HG03521 (cell line): Measurements from ENCODE around the gene USP48.
"Not testable (repeated sequence)": the region's sequence is repeated elsewhere in the genome, so short reads cannot be mapped to it uniquely, and the experiment has no call there.

ENCODE experiments used
- ATAC-seq: cut with Tn5 transposase; IDR thresholded peaks from one replicate; pipeline ENCODE4 v1.9.1; 2021; ENCODE audit warnings: mild to moderate bottlenecking, moderate library complexity; ENCODE audit not compliant: unreplicated experiment

Gene USP48

DNA sequence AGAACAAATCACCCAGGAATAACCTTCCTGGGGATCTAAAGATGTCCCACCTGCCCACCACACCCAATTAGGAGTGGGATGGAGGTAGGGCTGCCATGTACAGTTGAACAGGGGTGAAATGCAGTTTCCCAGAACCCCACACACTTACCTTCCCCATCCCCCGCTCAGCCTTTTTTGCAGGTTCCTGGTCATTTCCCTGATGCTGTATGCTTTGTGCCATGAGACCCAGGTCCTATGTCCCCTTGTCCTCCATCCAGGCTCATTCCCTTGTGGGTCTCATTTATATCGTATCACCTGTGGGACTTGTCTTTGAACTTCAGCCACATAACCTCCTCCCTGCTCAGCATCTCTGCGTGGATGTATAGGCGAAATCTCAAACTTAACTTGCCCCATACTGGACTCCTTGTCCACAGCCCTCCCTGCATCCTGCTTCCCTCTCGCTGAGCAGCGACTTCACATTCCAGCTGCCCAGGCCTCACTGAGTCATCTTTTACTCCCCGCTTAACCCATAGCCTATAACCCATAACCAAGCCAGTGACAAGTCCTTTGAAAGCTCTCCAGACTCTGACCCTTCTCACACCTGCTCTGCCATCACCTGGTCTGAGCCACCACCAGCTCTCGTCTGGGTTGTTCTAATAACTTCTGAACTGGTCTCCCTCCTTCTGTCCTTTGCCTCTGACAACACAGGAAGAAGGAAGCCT is 33.8 kb upstream of the USP48 start:
- ATAC-seq: no peak

DNA sequence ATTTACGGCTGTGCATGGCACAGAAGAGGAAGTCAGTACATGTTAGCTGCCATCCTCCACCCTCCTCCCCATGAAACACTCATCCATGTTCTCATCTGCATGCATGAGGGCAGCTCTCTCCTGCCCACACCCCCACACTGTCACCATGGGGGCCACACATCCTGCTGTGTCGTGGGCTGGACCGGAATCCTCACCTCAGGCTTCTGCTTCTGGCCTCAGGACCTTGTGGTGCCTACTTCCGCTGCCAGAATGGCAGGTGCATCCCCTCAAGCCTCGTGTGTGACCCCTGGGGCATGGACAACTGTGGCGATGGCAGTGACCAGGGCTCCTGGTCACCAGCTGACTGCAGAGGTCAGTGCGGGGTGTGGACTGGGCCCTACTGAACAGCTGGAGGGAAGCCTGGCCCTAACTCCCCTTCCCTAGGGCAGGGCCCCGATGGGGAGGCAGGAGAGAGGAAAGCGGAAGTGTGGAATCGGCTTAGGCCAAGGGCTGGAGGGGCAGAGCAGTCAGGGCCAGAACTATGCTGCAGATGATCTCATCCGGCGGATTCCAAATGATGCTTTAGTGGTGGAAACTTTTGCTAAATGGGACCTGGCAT is 32.9 kb upstream of the USP48 start:
- no peak for ATAC-seq

DNA sequence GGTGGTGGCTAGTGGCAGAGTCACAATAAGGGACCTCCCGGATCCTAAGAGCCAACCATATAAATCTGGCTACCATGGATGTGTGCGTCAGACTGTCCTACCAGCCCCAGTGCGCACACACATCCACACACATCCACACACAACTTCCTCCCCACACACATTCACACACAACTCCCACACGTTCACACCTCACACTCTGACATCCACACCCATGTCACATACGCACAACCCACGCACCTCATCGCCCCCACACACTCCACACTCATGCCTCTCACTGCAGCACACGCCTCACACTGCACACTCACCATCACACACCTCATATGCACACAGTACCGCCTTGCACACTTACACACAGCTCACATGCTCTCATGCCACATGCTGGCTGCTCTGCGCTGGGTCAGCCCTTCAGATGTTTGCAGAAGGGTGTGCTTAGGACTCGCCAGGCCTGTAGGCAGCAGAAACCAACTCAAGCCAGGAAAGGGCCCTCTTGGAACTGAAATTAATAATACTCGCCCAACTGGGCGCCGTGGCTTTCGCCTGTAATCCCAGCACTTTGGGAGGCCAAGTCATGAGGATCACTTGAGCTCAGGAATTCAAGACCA is 32.1 kb upstream of the USP48 start:
- ATAC-seq: no peak

DNA sequence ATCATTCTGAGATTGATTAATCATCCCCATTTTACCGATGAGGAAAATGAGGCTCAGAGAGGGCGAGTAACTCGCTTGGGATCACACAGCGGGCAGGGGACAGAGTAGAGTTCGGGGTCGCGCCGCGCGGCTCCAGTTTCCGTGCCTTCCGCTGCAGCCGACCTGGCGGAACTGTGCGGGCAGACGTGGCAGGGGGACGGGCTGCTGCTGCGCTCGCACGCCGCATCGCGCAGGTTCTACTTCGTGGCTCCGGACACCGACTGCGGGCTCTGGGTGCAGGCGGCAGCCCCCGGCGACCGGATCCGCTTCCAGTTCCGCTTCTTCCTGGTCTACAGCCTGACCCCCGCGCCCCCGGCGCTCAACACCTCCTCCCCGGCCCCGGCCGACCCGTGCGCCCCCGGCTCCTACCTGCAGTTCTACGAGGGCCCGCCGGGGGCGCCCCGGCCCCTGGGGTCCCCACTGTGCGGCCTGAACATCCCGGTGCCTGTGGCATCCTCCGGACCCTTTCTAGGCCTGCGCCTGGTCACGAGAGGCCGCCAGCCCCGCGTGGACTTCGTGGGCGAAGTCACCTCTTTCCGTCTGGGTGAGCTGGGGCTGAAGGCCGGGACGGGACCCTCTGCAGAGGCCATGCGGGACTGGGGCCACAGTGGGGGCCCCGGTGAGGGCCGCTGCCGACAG is 31.4 kb upstream of the USP48 start:
- ATAC-seq: no peak

DNA sequence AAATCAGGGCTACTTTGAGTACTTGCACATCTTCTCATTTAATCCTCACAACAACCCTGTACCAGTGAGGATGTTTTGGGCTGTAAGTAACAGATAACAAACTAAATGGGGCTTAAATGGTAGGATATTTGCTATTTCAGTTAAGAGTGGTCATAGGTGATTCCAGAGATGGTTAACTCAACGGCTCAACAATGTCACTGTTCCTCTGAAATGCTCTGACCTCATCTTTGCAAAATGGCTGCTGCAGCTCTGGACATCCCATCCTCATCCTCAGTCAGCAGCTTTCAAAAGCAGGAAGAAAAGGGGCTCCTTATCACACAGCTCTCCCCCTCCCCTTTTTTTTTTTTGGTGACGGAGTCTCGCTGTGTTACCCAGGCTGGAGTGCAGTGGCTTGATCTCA is 30.6 kb upstream of the USP48 start:
- ATAC-seq: no peak

DNA sequence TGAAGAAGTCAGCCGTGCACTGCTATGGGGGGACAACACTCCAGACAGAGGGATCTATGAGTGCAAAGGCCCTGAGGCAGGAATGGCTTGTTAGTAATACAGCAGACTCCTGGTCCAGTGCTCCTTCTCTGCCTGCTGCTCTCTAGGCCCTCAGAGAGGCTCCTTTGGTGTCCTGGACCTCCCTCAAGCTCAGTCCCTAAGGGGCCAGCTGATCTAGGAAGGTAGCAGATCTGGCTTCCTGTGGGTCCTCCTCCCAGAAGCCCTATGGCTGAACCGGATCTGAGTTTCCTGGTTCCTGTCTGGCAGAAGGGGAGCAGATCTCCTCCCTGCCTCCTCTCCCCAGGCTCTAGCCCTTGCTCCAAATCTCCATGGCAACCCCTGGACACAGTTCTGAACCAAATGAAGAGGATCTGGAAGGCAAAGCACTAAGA is 28.9 kb upstream of the USP48 start, which contains the start of gene LDLRAD2:
Gene LDLRAD2, plus strand, starts transcription at position 391 of the 431 bp plus-strand sequence. CDS start 187 bp downstream, outside the sequence.
- ATAC-seq: no peak

DNA sequence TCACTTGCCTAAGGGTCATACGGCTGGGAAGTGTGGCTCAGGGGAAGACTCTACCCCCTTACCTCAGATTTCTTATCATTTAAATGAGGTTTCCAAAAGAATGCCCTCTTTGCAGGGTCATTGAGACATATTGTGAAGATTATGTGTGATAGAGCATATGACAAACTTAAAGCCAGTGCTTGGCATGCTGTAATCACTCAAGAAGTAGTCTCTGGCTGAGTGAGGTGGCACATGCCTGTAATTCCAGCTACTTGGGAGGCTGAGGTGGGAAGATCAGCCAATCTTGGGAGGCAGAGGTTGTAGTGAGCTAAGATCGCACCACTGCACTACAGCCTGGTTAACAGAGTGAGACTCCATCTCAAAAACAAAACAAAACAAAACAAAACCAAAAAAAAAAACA is 21.6 kb upstream of the USP48 start:
- no peak for ATAC-seq

DNA sequence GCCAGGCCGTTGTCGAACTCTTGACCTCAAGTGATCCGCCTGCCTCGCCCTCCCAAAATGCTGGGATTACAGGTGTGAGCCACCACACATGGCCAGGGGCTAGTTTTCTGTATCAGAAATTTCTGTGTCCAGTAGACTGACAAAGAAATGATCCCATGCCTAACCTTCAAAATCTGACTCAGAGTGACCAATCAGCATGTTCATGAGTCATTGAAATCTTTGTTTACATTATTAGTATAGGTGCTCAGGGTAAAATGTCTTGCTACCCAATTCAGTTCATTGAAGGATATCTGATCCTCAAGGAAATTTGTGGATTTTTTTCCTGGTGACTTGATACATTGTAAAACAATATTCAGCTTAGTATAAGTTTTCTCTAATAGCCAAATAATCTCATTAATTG is 18.2 kb upstream of the USP48 start:
- ATAC-seq: no peak

DNA sequence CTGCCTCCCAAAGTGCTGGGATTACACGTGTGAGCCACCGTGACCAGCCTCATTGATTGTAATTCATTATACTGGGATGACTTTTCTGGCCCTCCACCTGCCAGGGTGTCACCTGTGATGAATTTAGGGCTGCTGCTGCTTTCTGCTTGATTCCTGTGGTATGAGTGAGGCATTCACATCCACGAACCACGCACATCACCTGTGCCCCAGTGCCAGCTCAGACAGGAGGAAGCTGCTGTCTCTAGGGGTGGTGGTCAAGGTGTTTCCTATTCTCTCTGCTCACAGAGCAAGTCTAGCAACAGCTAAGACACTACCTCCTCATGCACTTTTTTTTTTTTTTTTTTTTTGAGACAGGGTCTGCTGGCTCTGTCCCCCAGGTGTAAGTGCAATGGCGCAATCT is 16.8 kb upstream of the USP48 start:
- no peak for ATAC-seq

DNA sequence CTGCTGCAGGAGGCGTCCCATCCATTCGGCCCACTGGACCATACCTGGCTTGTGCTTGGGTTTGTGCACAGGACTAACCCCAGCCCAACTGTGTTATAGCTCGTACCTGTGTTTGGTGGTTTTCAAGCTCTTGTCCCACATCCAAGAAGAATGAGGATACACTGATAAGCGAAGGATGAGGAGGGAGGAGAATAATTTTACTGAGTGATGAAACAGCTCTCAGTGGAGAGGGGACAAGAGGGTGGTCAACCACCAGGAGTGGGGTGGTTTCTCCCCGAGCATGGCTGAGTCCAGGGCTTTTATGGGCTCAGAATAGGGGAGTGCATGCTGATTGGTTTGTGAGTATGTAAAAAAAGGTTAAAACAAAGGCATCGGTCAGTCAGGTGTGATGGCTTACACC is 12.1 kb upstream of the USP48 start:
- ATAC-seq: no peak

DNA sequence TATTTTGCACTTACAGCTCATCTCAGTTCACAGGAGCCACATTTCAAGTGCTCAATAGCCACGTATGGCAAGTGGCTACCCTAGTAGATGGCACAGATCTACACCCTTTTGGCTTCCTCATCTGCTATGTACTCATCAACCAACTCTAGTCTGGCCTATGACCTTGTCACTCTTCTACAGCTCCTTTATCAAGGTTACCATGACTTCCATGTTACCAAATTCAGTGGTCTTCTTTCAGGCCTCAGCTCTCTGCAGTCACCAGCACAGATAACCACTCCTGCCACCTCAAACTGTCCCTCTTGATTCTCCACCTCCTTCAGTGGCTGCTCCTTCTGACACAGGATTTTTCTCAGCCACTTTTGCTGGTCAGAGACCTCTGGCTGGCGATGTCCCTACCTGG is 11.7 kb upstream of the USP48 start:
- no peak for ATAC-seq

DNA sequence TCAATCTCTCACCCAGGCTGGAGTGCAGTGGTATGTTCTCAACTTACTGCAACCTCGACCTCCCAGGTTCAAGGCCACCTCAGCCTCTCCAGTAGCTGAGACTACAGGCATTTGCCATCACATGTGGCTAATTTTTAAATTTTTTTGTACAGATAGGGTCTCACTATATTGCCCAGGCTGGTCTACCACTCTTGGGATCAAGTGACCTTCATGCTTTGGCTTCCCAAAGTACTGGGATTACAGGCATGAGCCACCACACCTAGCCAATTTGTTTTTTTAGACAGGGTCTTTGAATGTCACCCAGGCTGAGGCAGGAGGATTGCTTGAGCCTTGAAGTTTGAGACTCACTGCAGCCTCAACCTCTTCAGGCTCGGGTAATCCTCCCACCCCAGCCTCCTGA is 10.2 kb upstream of the USP48 start:
- no peak for ATAC-seq

DNA sequence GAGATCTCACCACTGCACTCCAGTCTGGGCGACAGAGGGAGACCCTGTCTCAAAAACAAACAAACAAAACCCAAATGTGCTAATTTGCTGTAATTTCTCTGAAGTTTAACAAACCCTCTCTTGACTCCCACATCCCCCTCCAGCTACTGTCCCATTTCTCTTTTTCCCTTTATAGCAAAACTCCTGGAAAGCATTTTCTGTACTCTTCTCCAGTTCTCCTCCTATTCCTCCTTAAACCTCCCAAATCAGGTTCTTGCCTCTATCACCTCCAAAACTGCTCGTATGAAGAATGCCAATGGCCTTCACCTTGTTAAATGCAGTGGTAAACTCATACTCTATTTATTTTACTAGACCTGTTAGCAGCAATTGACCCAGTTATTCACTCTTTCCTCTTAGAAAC is 3.7 kb upstream of the USP48 start:
- no peak for ATAC-seq

DNA sequence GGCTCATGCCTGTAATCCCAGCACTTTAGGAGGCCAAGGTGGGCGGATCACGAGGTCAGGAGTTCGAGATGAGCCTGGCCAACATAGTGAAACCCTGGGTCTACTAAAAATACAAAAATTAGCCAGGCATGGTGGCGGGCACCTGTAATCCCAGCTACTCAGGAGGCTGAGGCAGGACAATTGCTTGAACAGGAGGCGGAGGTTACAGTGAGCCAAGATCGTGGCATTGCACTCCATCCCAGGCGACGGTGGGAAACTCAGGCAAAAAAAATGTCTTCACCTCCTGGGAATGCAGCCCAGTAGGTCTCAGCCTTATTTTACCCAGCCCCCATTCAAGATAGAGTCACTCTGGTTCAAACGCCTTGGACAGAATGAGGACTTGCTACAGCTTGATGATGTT is 2.8 kb upstream of the USP48 start:
- not testable (repeated sequence) for ATAC-seq

DNA sequence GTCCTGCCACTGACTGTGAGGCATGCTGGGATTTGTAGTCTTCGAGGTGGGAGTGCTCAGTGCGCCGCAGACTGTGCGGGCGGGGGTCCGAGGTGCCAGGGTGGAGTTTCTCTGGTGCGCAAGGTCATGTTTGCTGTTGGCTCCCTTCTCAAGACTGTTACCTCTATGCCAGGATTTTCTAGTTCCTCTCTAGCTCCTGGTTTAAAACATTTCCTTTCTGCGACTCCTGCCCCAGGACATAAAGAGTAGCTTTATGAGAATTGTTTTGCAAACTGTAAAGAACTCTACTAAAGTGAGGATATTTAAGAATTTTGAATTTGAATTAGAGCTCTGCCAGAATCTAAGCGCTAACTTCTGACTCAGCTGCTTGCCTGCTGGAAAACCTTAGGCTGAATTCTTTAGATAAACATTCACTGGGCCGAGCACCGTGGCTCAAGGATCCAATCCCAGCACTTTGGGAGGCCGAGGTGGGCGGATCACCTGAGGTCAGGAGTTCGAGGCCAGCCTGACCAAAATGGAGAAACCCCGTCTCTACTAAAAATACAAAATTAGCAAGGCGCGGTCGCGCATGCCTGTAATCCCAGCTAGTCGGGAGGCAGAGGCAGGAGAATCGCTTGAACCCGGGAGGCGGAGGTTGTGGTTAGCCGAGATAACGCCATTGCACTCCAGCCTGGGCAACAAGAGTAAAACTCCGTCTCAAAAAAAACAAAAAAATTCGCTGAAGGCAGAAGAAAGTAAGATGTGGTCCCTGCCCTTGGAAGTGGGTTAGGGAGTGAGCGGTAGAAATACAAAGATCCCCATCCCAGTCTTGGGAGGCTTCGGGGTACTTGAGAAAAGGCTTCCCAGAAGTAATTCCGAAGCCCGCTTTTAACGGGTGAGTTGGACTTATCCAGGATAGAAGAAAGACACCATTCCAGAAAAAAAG is 992 bp upstream of the USP48 start:
- no peak for ATAC-seq

DNA sequence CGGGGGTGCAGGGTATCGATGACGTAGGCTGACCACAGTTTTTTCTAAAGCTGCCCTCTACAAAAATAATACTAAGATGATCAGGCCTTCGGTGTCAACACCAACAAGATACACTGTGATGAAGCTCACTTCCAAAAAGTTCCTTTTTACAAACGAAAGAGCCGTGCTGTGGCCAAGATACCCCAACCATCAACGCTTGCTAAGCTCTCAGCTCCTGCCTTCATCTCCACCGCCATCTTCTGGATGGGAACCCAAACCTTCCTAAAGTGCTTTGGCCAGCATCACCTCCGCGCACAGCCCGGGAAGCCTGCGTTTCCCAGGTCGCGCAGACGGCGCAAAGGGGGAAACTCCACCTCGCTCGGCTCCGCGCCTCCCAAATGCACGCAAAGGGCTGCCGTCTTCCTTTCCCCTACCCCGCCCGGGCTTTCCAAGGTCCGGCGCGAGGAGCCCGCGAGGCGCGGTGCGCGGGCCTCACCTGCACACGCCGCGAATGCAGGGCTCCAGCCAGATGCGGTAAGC is 541 bp downstream of the USP48 start:
- peak; percentile 9 for ATAC-seq

DNA sequence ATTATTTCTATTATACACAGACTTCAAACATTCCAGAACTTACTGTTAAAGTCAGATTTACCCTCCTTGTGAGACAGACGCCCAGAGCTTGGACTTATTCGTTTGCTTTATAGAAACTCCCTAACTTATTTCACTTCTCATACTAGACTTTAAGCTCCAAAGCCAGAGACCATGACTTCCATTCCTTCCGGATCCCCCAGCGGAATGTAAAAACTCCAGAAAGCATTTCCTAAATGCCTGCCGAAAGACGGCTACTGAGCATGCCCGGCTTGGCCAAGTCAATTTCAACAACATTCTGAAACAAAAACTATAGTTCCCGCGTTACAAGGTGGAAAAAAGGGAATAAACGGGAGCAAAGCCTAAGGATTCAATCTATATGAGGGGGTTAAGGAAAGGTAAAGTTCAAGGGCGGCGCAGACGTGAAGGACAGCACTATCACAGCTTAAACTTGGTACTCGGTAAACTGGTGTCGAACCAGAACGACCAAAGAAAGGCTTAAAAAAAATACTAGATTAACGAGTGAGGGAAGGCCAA is 1.1 kb downstream of the USP48 start:
- ATAC-seq: peak; percentile 12

DNA sequence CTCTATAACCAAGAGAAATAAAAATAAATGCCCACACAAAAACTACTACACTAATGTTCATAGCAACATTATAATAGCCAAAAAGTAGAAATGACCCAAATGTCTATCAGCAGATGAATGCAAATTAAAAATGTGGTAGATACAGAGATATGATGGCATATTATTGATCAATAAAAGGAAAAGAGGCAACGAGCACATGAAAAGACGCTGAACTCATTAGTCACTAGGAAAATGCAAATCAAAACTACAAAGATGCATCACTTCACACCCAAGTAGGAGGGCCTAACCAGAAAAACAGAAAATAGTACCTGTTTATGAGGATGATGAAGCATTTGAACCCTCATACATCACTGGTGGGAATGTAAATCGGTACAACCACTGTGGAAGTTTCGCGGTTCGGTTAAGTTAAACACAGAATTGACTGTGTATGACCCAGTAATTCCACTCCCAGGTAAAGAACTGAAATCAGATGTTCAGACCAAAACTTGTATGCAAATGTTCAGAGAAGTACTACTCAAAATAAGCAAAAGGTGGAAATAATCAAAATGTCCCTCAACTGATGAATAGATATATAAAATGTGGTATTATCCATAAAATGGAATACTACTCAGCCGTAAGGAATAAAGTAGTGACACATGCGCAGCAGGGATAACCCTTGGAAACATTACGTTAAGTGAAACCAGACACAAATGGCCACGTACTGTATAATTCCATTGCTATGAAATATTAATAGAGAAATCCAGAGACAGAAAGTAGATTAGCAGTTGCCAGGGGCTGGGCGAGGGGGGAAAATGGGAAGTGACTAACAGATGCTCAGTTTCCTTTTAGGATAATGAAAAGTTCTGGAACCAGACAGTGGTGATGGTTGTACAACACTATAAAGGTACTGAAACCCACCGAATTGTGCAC is 3.1 kb downstream of the USP48 start:
- no peak for ATAC-seq

DNA sequence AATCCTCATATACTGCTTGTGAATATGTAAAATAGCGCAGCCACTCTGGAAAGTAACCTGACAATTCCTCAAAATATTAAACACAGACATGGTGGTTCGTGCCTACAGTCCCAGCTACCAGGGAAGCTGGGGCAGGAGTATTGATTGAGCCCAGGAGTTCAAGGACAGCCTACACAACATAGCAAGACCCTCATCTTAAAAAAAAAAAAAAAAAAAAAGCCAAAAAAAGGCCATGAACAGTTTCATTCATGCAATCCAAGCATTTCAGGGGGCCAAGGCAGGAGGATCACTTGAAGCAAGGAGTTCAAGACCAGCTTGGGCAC is 4.6 kb downstream of the USP48 start:
- ATAC-seq: no peak
